Measurements from ENCODE around the gene FOXP2. TPM values are rescaled to one million over a fixed set of nuclear protein-coding genes. Genes with fewer than 3 reads are reported as not detected.

FOXP2 gene
- total and polyA plus RNA-seq, 2 of the 13 experiments (the other 11 are each of a cell fraction or from before 2014, with no cell fraction given) = 0.90 TPM; not detected in 1

GRCh38 chr7:114372619-114373018, 42.0 kb upstream of the FOXP2 start:
- TF ChIP-seq ZBTB1 (CRISPR knock-in tag; IDR thresholded peaks at IDR 0.05; ENCODE audit: borderline replicate concordance) (no peak), FOXC1 (CRISPR knock-in tag; IDR thresholded peaks at IDR 0.05; ENCODE audit: borderline replicate concordance) (no peak), ZNF260 (CRISPR knock-in tag; IDR thresholded peaks at IDR 0.05; ENCODE audit: borderline replicate concordance, low read depth) (no peak), SP5 (CRISPR knock-in tag; IDR thresholded peaks at IDR 0.05; ENCODE audit: borderline replicate concordance, low read depth) (no peak), CEBPG (CRISPR knock-in tag; IDR thresholded peaks at IDR 0.05) (0 out of 2 replicates have a peak, but pooled peaks have one; percentile 41), ZNF790 (CRISPR knock-in tag; IDR thresholded peaks at IDR 0.05; ENCODE audit: borderline replicate concordance) (no peak), SRY (CRISPR knock-in tag; IDR thresholded peaks at IDR 0.05) (no peak), TCF7L2 (IDR thresholded peaks at IDR 0.05; ENCODE audit: low read depth, low read length) (no peak), SRSF4 (IDR thresholded peaks at IDR 0.05; ENCODE audit: low read depth, low read length, poor library complexity, severe bottlenecking) (no peak), CEBPB (IDR thresholded peaks at IDR 0.05; ENCODE audit: borderline replicate concordance, low read depth, low read length) (peak; percentile 84), DZIP1 (CRISPR knock-in tag; IDR thresholded peaks at IDR 0.05) (no peak), ELF1 (CRISPR knock-in tag; IDR thresholded peaks at IDR 0.05) (no peak), PAXIP1 (CRISPR knock-in tag; conservative IDR thresholded peaks at IDR 0.05) (no peak), NR2F1 (CRISPR knock-in tag; IDR thresholded peaks at IDR 0.05) (no peak)
- Histone ChIP-seq H3K27ac (ENCODE audit: extremely low read length, insufficient read depth, low read length) (no peak overlapping the region), H3K4me2 (ENCODE audit: low read depth, low read length) (no peak overlapping the region), H2AFZ (ENCODE audit: low read length) (no peak overlapping the region), H3K9ac (ENCODE audit: insufficient read depth, low read depth, low read length) (no peak overlapping the region), H3K27me3 (ENCODE audit: control insufficient read depth in 1 of 2, insufficient read depth in 2 of 2, low read length in 2 of 2) (no peaks in the 10 kb centered on the region), H3K79me2 (ENCODE audit: insufficient read depth, low read length) (no peaks in the 10 kb centered on the region), H3K9me3 (ENCODE audit: low read length) (no peaks in the 10 kb centered on the region), H3K4me3 (replicated peaks in 1 of 3; ENCODE audit: insufficient read depth in 1 of 3, low read depth in 2 of 3, low read length in 3 of 3) (no peak overlapping the region), H3K36me3 (replicated peaks in 1 of 2; ENCODE audit: control insufficient read depth in 1 of 2, insufficient read depth in 2 of 2, low read length in 2 of 2) (no peaks in the 10 kb centered on the region), H4K20me1 (ENCODE audit: insufficient read depth, low read length) (no peaks in the 10 kb centered on the region), H3K4me1 (ENCODE audit: insufficient read depth, low read length) (no peaks in the 10 kb centered on the region)
- ChIA-PET CTCF (ENCODE audit: low intra/inter-chr PET ratio, low total read pairs) (no interaction called here), POLR2A (no interaction called here)
- no peak for ATAC-seq
- no peak for FAIRE-seq
- 18% methylated on average over 5 of the region's 5 CpGs for WGBS (ENCODE audit: low lambda C conversion rate)
- intact Hi-C loops (cut with micrococcal nuclease; ENCODE audit: unreplicated experiment) = no loop called here
- BruUV-seq (replicated peaks) = no TSS peak
- in situ Hi-C loops (cut with HindIII; ENCODE audit: extremely low pct_ligation_motif_present, low pct_unique_long_range_greater_than_20kb) = no loop called here
- no peak for DNase-seq (ENCODE audit: low spot score)
